ENCODE measurements around the gene TBC1D20. TPM values are rescaled to one million over a fixed set of nuclear protein-coding genes. Genes with fewer than 3 reads are reported as not detected.

Gene TBC1D20
- total and polyA plus RNA-seq, 8 donors: 33.4 to 42.6 (median 35.9) TPM

DNA sequence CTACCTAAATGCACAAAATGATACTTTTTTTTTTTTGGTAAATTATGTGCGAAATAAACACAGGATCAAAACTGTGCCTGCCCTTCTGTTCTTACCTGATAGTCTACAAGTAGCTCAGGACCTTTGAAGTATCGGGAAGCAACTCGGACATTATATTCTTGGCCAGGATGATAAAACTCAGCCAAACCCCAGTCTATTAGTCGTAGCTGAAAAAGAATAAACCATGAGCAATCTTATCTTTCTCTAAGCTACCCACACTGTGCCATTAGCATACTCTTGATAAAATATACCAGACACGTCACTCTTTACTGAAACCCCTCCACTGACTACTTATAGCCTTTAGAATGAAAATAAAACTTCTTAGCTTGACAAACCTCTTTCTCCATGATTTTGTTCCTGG is 29.8 kb upstream of the TBC1D20 start:
- Histone ChIP-seq H3K27me3 (no peaks in the 10 kb centered on the region), H3K4me3 (no peak overlapping the region), H3K36me3 (peaks cover 0 to 97% of the 10 kb centered on the region in 2 donors), H3K27ac (no peak overlapping the region), H3K9me3 (no peaks in the 10 kb centered on the region), H3K4me1 (peaks cover 0 to 7% of the 10 kb centered on the region in 2 donors)
- TF ChIP-seq CTCF (IDR thresholded peaks at IDR 0.05): no peak
- DNase-seq (no peak), ATAC-seq (no peak)
- intact Hi-C loops (cut with DNase I): no loop called here

DNA sequence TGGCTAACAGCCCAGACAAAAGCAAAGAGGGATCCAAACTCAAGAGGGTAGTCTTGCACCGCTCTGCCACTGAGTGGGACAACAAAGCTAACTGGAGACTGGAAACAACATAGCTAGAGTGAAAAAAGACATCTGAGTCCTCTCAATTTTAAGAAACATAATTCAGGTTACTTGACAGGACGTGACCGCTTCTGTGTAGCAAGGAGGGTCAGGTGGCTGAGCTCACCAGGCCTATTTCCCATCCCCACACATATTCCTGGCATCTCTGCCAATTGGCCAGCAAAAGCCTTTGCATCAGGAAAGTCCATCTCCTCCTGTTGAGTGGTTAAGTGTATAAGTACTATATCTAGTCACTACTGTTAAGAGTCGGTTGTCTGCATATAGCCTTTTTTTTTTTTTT is 25.3 kb upstream of the TBC1D20 start:
- no peak for DNase-seq
- H3K27ac ChIP-seq: no peak overlapping the region
- no peaks in the 10 kb centered on the region for H3K4me1 ChIP-seq
- H3K4me3 ChIP-seq: no peak overlapping the region
- intact Hi-C loops (cut with DNase I): no loop called here
- peaks cover 0 to 99% of the 10 kb centered on the region in 2 donors for H3K36me3 ChIP-seq
- ATAC-seq: no peak
- H3K9me3 ChIP-seq: no peaks in the 10 kb centered on the region
- no peak for TF ChIP-seq CTCF (IDR thresholded peaks at IDR 0.05)
- no peaks in the 10 kb centered on the region for H3K27me3 ChIP-seq

DNA sequence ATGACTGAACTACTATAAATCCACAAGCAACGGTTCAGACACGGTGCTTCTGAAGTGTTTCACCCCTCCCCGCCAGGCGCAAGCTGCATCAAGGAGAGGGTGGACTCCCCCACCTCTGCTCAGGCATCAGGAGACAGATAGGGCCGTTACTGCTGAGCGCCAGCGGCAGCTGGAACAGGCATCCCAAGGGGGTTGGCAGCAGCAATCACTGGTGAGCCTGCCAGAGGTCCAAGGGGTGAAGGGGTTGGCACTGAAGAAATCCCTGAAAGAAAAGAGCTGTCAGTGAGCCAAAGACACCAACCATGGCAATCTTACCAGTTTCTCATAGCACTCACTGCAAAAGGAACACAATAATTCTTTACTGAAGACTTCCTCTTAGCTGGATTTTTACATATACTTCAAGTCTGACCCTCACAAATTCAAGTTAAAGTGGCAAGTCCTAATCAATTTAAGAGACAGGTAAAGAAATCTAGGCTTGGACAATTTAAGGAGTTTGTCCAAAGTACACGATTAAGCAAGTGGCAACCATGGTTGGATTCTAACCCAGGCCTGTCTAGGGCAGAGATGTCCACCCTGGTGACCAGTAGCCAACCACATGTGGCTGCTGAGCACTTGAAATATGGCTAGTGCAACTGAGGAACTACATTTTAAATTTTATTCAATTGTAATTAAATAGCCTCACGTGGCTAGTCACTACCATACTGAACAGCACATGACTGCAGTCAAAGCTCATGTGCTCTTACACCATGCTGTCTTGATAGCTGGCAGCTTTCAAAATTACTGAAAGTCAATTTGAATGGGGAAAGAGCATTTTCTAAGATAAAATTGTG is 21.7 kb upstream of the TBC1D20 start:
- no peak for ATAC-seq
- no peaks in the 10 kb centered on the region for H3K27me3 ChIP-seq
- H3K36me3 ChIP-seq: peaks cover 0 to 79% of the 10 kb centered on the region in 2 donors
- TF ChIP-seq CTCF (IDR thresholded peaks at IDR 0.05): no peak
- no peaks in the 10 kb centered on the region for H3K4me1 ChIP-seq
- H3K9me3 ChIP-seq: no peaks in the 10 kb centered on the region
- no peak overlapping the region for H3K27ac ChIP-seq
- DNase-seq: peak in 1 of 4 donors; percentile 77
- no peak overlapping the region for H3K4me3 ChIP-seq
- intact Hi-C loops (cut with DNase I): no loop called here

DNA sequence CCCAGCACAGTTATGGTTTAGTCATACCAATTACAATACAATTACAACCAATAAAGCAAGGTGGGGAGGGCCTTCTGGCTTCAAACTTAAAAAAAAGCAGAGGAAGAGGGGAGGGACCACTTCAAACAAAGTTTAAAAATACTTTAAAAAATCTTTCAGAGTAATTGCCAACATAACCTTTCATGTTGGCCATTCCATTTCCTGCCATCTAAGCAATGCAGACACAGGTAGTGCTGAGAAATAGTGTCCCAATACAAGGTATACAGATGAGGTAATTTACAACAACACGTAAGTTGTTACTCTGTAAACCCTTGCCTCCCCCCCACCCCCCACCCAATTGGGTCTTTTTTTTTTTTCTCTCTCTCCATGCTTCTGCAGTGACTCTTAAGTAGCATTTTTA is 18.8 kb upstream of the TBC1D20 start:
- no peak for TF ChIP-seq CTCF (IDR thresholded peaks at IDR 0.05)
- Histone ChIP-seq H3K4me1 (no peaks in the 10 kb centered on the region), H3K4me3 (no peak overlapping the region), H3K9me3 (no peaks in the 10 kb centered on the region), H3K36me3 (peaks cover 0 to 61% of the 10 kb centered on the region in 2 donors), H3K27ac (no peak overlapping the region), H3K27me3 (no peaks in the 10 kb centered on the region)
- intact Hi-C loops (cut with DNase I): no loop called here
- DNase-seq (no peak), ATAC-seq (no peak)

DNA sequence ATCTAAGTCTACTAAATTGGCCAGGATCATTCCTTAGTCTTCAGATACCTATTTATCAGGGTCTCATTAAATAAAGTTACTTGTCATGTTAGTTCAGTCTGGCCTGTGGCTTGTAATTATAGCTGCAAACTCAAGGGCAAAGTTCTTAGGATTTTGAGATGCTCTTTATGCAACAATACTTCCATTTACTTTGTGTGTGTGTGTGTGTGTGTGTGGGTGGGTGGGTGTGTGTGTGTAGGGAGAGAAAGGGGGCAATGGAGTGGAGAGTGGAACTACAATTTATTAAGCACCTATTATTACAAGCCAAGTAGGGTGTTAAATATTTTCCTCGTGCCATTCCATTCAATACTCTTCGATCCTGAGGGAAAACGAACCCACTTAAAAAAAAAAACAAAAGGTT is 17.7 kb upstream of the TBC1D20 start:
- no peak for TF ChIP-seq CTCF (IDR thresholded peaks at IDR 0.05)
- intact Hi-C loops (cut with DNase I): no loop called here
- ATAC-seq (peak; percentile 12), DNase-seq (no peak)
- no peaks in the 10 kb centered on the region for H3K27me3 ChIP-seq
- no peak overlapping the region for H3K4me3 ChIP-seq
- peaks cover 0 to 50% of the 10 kb centered on the region in 2 donors for H3K36me3 ChIP-seq
- no peaks in the 10 kb centered on the region for H3K4me1 ChIP-seq
- no peak overlapping the region for H3K27ac ChIP-seq
- no peaks in the 10 kb centered on the region for H3K9me3 ChIP-seq

All from left lung (tissue), 10 donors.